Activated CD8-positive, alpha-beta memory T cell treated with anti-CD3 and anti-CD28 coated beads, Interleukin-2, amount 50 U/mL, for 48 hours (primary cell): ENCODE results near the gene RGS6.

Experiments used
- DNase-seq: peaks from one replicate; pipeline ENCODE4 v3.0.0-alpha.2; 2020

The RGS6 gene

GRCh38 chr14:72599579-72600470, 667.6 kb downstream of the RGS6 start:
- no peak for DNase-seq

DNA sequence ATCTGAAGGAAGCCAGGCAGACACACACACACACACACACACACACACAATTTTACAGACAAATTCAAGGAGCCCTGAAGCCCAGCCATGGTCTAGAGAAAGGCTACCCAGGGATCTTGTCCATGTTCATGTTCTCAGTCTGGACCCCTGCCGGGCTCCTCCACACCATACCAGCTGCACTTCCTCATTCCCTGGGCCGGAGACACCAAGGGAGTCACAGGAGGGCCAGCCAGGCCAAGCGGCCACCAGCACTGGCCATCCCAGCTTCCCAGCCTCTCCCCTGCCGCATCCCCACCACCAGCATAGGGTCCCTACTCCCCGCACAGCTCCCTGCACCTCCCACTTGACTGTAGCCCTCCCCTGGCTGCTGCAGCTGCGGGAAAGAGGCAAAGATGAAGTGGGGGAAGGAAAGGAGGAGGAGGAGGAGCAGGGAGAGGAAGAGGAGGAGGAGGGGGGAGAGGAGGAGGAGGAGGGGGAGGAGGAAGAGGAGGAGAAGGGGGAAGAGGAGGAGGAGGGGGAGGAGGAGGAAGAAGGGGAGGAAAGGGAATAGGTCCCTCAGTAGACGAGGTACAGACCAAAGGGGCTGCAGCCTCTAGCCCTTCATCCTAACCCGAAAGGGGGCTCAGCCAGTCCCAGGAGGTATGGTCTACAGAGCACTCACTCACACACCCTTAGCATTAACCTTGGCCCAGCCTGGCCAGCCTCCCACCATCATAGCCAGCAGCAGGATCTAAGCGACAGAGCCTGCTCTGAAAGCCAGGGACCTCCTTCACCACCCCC, 668.5 kb downstream of the RGS6 start:
- DNase-seq = no peak

- no peak for DNase-seq
These were observed 671.4 kb downstream of the RGS6 start for GRCh38 chr14:72603639-72604038.

DNA sequence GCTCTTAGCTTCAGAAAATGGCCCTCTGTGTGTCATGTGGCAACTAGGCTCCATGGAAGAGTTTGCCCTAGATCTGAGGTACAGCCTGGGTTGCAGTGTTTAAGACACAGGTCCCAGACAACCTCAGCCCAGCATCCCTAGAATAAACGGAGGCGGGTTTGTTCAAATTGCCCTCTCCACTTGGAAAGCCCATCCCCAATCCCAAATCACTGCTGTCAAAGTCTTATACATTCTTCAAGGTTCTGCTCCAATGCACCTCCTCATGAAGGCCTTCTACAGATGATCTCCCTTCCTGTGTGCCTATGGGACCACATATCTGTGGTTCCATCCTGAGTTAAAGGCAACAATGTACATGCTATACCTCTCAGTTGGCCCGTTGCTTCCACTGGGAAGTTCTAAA, 671.9 kb downstream of the RGS6 start:
- peak; percentile 18 for DNase-seq

GRCh38 chr14:72605096-72605920, 673.1 kb downstream of the RGS6 start:
- DNase-seq = peak; percentile 23

DNA sequence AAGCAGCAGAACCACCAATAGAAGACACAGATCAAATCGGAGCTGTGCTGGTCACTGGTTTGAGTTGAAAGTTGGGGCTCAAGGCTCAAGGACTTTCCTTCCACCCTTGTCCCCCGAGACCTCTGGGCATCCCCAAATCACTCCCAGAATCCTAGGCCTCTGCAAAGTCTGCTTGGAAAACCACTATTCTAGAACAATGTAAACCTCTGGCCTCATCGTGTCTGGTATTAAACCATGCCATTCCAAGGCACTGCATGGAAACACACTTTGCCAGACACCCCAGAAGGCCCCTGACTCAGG, 673.6 kb downstream of the RGS6 start:
- DNase-seq = peak; percentile 15

GRCh38 chr14:72606879-72607278, 674.6 kb downstream of the RGS6 start:
- no peak for DNase-seq

- peak; percentile 18 for DNase-seq
These were observed 675.3 kb downstream of the RGS6 start for GRCh38 chr14:72607386-72608130.

DNA sequence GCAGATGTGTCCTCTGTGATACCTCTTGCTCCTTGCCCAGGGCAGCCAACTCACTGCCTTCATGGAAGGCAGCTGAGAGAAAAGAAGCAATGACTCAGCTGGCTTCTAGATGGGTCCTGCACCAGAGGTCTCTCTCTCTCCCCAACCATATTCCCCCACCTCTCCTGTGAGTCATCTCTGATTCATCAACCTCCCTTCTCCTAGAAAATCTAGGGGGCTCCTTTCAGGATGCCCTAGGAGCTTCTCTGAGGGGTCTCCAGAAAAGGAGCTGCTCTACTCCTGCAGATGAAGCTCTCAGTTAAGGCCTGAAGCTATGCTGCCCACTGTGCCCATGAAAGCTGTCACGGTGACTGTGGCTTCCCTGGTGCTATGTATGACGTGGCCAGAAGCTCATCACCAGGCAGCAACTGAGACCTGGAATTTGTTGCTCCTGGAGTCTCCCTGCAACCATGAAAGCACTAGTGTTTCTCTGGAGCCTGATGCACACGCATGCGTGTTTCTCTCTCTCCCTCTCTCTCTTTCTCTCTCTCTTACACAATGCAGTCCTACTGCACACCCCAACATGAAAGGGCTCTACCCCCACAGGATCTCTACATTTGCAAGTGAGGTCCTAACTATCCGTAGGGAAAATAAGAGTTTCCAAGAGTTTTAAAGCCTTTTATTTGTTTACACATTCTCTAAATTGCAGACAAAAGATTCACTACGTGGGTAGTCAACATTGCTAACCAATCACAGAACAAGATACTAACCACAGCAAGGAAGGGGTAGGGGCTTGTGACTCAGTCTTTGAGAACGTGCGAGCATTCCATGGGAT, 676.4 kb downstream of the RGS6 start:
- peak; percentile 26 for DNase-seq

DNA sequence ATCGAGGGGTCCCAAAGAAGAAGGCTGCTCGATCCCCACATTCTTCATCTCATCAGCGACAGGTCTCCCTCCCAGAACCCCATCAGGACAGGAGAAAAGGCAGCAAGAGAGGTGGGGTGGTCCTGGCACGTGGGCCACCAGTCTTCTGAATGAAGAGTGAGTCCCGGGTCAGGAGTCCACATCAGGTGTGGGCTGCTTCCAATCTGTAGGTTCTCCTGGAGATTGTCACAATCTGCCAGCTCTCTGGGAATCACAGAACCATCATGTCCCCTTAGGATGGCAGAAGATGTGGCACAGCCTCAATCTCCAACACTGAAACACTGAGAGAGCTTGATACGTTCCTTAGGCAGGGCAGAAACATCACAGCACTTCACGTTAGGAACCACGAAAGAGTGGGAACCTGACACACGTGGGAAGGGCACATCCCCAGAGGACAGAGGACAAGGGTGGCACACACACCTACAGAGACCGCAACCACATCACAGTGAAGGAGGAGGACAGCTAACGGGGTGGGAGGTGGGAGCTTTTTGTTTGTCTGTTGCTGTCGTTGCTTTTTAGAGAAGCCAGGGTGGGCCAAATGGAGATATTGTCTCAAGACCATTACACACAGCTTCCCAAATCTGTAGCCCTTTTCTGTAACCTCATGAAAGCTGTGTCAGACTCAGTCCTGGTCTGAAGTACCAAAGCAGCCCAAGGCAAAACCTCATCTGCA, 677.1 kb downstream of the RGS6 start:
- peak; percentile 36 for DNase-seq

DNA sequence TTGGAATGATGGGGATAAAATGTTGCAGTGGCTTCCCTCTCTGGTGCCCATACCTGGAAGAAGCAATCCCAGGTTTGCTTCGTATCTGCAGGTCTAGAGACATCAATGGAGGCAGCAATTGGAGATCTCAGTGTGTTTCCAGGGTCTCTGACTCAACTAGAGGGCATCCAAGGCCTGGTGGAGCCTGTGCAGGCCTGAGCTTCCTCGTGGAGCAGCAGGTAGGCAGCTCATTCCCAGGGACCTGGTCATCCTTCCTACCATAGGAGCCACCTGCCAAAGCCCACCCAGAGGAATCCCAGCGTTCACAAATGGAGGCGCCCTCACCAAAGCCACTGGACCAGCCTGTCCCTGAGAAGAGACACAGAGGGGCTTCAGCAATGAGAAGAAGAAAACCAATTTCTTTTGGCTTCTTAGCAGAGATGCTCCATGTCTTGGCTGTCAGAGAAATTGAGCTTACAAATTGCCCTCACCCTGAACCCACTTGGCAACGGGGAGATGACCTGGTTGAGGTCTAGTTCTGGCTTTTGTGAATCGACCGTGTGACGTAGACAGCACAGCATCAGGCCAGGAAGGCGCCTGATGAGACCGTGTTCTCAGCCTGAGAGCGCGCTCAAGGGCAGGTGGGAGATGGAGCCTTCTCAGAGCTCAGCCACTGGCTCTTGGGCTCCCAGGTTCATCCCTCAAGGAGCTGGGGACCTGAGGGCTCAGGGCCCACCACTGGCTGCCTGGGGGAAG, 678.0 kb downstream of the RGS6 start:
- DNase-seq = peak; percentile 32

DNA sequence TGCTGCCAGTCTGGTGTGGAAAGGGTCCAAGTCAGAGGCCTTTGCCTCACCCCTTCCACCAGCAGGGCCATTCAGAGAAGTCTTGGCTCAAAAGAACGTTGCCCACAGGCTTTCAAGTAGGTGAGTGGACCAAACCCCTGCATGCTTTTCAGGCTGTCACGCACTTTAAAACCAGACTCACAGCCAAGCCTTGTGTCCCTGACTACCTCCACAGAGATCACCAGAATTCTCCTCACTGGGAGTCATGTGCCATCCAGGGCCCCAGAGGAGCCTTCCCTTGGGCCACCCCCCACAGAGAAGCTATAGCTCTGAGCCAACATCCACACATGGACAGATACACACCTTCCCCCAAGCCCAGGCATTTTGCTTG, 678.6 kb downstream of the RGS6 start:
- peak; percentile 37 for DNase-seq

DNA sequence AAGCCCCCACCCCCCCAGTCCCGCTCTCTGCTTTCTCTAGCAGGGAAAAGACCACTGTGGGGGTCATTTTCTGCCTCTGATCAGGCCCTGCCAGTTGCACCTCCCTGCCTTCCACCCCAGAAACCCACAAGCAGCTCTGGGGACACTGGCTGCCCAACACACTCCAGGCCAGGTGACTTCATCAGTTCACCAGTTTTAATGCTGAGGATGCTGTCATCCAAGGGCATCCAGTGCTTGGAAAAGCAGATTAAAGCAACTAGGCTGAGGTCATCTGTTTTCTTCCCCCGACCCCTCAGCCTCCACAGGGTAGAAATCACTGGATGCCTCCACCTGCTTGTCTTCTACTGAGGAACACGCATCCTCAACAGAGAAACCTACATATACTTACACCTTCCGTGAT, 679.3 kb downstream of the RGS6 start:
- peak; percentile 25 for DNase-seq

GRCh38 chr14:72612041-72612440, 679.8 kb downstream of the RGS6 start:
- DNase-seq = peak; percentile 17

DNA sequence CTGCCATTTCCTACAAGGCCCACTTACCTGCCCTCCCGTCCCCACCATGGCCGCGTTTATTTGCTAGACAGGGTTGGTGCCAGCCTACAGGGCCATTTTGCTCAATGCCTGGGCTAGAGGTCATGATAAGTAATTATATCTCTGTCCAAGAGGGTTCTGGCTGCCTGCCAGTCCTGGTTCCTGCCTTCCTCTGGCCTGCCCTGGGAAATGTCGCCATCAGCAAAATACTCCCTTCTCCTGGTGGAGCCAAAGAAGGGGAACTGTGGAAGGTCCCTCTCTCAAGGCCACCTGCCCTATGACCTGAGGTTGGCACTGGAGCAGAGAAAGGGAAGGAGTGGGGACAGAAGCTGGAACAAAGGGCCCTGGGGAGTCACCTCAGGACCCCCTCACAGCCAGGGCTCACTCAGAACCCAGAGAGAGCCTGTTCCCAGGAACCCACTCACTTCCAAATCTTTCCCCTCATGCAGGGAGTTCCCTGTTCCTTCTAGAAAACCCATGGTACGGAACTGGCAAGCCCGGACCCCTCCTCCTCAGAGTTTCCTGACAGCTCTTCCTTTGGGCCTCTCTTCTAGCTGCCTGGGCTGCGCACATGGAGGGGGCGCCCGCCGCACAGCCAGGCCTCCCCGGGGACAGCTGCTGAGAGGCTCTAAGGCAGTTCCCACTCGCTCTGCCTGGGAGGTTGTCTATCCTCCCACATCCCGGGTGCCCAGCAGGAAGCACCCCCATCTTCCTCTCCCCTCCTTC, 681.2 kb downstream of the RGS6 start:
- no peak for DNase-seq

GRCh38 chr14:72613975-72614319, 681.7 kb downstream of the RGS6 start:
- DNase-seq = no peak

DNA sequence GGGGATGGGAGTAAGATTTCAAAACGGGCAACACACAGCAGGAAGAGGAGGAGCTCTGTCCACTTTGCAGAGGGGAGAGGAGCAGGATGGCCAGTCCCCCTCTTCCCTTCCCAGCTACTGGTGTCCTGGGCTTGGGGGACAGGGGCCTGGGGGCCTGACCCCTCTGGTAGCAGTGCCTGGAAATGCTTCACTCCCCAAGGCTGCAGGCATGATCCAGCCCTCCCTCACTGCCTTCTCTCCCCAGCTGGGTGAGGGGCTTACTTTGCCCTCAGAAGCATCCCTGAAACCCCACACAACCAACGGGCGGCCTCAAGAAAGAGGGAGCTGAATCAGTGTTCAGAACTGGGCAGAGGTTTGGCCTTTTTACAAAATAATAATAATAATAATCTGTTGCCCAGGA, 682.1 kb downstream of the RGS6 start:
- no peak for DNase-seq

DNA sequence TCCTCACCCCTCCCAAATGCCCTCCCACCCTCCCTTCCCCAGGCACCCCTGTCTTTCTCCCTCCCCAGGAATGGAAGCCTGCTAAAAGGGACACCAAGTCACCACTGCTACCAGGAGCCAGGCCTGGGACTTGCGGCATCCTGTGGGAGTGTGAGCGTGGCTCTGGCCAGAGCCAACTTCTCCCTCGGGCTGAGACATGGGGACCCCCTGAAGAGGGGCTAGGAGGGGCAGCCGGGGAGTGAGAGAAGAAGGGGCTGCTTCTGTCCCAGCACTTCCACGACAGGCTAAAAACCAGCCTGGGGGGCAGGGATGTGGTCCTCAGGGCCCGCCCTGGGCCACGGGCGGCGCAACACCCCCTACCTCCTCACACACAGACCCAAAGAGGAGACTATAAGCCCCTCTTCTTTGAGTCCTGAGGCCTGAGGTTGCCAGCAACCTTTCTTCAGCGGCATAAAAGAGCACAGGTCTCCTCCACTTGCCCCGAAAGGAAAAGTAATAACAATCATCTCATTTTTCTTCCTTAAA, 682.7 kb downstream of the RGS6 start:
- no peak for DNase-seq

DNA sequence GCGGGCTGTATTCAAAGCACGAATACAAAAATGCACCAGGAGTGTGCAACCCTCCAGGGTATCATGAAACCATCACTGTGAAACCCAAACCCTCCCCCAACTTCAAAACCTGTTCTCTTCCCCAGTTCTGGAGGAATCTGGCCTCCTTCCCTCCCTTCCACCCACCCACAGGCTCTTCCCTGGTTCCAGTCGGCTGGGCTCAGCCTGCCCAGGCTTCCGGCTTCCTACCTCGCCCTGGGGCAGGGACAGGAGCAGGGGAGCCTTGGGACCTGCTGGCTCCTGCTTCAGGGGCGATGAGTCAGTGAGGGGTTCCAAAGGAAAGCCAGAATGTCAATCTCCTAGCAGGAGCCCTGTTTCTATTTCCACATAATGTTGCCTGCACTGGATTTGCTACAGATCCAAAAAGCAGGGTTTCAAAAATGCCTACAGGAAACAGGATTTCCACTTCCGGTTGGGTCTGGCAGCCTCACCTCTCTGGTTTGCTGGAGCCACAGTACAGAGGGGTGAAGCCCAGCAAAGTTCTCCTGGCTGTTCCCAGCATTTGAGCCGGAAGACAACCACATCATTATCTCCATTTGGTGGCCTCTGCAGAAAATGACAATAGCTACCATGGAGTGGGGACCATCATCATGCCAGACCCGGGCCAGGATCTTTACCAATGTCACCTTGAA, 683.4 kb downstream of the RGS6 start:
- no peak for DNase-seq
